NT2/D1 (cell line): Measurements from ENCODE around the gene ACVR2B.

Experiments used
- SUZ12 ChIP-seq: IDR thresholded peaks from 2 replicates; pipeline ENCODE4 v1.6.1; 2011; ENCODE audit not compliant: insufficient read length, insufficient read depth; ENCODE audit errors: extremely low read depth
- YY1 ChIP-seq: IDR thresholded peaks from 2 replicates; pipeline ENCODE4 v1.6.1; 2011; ENCODE audit not compliant: insufficient read length, insufficient read depth
- ZNF274 ChIP-seq: IDR thresholded peaks from 2 replicates; pipeline ENCODE4 v1.6.1; 2011; ENCODE audit warnings: mild to moderate bottlenecking, low read depth, low read length

DNA sequence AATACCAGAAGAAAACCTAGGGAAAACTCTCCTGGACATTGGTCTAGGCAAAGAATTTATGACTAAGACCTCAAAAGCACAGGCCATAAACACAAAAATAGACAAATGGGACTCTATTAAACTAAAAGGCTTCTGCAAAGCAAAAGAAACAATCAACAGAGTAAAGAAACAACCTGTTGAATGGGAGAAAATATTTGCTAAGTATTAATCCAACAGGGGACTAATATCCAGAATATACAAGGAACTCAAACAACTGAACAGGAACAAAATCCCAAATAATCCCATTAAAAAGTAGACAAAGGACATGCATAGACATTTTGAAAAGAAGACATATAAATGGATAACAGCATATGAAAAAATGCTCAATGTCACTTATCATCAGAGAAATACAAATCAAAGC lies 6.9 kb upstream of the ACVR2B start:
- no peak for TF ChIP-seq ZNF274
- no peak for TF ChIP-seq SUZ12
- TF ChIP-seq YY1: no peak
